HG02885 (cell line): ENCODE data around the gene BMP4.

Source experiments
- ATAC-seq: cut with Tn5 transposase; IDR thresholded peaks from one replicate; pipeline ENCODE4 v1.9.1; 2021; ENCODE audit warnings: mild to moderate bottlenecking; ENCODE audit not compliant: unreplicated experiment, poor library complexity

BMP4 gene

DNA sequence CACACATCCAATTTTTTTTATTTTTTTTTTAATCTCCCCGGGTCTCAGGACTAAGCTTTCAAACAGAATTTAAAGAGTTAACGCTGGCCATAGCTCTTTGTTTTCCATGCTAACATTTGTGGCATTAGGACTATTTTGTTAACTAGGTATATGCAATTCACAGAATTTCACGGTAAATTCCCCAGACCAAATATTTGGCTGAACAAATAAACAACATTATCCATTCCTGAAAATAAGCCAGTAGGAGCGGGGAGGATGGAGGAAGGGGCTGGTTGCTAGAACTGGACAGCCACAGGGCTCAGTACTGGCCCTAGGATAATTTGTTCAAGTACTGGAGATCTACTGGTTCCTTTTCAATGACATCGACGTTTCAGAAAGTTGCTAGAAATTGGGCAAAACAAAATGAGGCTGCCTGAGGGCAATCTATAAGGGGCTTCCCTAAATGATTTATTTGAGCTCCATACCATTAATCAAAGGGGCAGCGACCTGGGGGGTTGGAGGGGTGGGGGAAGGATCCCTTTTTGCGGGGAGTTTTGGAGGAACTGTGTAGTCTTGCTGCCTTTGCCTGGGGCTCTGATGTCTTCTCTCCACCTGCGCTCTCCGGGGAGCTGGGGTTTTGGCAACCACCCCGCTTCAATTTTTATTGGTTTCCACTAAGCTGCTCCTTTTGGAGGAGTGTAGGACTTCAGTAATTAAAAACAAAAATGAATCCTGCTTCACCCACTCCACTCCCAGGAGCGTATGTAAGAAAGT, 9.0 kb downstream of the BMP4 start:
- no peak for ATAC-seq

DNA sequence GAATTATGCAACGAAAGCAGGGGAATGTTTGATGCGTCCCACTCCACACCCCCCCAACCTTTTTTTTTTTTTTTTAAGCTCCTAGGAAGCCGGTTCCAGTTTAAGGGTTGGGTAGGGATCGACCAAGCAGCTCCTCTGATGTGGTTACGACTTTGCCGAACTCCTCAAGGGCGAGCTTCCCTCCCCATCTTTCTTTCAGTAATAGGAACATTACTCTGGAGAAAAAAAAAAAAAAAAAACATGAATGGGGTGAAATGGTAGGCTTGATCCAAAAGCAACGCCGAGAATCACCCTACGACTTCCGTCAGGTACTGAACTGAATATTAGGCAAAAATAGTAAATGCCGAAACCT, 9.6 kb downstream of the BMP4 start:
- ATAC-seq = no peak

DNA sequence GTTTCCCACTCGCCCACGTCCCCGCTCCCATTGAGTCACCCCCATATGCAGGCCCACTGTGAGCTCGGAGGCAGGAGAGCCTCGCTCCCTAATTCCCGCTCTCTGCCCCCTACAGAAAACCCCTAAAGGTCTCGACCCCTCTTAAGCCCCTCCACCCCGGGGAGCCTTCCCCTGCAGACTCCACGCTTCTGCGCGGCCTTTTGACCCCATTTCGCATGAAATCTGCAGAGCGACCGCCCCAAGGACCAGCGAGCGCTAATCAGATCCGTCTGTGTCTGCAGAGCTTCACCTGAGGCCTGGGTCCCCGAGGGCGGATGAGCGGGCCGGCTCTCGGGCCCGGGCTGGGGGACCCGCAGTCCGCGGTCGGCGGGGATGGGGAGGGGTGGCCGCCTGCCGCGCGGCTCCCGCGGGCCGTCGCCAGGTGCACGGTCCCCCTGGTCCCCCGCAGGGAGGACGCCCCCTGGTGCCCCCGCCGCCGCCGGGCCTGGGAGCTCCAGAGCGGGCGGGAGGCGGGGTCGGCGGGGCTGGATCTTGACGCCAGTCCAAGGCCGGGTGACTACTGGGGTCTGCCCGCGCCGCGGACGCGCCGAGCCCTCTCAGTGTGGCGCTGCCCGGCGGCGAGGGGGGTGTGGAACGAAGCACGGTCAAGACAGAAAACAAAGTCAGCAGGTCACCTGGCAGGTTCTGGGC, 10.1 kb downstream of the BMP4 start:
- ATAC-seq = no peak

DNA sequence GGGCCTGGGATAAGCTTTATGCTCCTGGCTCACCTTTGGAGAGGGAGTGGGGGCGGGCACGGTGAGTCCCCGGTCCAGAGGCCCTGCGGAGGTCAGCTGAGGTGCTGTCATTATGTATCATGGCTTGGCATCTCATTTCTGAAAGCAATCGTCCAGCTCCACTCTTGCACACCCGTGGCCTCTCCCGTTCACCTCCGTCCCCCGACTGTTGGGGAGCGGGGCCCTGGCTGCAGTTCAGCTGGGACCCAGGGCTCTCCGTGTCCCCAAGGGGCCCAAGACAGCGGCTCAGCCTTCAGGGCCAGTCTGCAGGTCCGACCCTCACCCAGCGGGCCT, 10.6 kb downstream of the BMP4 start:
- ATAC-seq = no peak

DNA sequence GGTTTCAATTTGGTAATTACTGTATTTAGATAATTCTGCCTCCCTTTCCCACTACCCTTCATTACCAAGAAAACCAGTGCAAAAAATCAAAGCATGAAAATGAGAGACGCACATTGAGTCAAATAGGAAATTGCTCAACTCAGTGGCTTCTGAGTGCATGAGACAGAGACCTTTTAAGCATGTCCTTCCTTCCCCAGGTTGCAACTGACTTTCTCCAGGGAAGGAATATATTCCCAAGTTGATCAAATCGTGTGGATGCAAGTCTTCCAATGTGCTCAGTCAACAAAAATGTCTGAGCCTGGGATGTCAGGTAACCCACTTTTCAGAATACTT, 12.9 kb downstream of the BMP4 start:
- no peak for ATAC-seq

DNA sequence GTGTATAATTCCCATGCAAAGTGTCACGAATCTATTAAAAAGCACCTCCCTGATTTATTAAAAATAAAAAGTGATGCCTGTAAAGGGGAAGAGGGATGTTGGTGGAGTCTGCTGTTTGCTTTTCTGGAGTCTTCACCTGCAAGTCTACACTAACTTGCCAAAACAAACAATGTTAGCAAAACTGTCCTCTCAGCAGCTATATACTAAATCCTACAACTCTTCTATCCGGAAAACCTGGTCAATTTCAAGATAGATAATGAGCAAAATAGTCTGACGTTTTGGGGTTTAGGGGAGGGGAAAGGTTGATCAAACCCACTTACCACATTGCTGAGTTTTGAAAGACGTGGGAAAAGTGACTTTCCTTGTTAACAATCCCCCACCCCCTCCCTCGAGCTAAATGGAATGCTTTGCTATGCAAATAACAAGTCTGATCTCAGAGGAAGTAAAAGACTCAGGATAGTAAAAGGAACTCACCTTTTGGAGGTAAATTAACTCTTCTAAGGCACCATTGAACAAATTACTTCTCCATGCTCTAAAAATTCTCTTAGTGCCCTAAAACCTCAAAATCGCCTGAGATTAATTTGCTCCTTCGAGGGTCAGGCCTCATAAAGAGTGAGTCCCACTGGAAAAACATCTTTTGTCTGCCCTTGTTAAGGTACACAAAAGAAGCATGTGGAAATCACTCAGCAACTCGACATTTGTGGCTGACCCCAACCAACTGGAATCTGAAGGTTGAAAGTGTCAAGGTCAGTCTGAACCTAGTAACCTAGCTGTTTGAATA, 13.5 kb downstream of the BMP4 start:
- ATAC-seq = no peak

DNA sequence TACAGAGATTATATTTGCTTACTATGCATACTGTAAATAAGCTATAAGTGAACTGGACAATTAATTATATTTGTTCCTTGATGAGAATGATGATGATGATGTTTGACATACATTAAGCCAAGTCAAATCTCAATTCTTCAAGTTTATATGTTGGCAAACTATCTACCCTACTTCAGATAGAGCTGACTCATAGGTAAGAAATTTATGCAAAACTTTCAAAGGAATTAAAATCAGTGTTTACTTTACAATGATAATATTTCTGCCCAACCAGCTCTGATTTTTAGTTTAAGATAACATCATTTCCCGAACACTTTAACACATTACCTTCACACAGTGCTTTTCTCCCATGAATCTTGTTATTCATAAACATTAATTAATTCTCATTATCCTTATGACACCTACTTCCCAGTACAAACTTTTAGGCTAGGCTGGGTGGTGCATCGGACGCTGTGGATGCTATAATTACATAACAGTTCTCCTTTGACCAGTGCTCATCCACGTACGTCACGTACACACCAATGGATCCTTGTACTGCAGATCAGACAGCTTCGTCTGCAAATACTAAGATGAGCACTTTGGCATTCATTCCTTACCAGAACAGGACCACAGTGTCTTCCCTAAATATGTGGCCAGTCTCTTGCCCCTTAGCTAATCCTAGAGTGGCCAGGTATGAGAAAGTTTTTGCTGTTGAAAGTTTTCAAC, 18.3 kb downstream of the BMP4 start:
- no peak for ATAC-seq

DNA sequence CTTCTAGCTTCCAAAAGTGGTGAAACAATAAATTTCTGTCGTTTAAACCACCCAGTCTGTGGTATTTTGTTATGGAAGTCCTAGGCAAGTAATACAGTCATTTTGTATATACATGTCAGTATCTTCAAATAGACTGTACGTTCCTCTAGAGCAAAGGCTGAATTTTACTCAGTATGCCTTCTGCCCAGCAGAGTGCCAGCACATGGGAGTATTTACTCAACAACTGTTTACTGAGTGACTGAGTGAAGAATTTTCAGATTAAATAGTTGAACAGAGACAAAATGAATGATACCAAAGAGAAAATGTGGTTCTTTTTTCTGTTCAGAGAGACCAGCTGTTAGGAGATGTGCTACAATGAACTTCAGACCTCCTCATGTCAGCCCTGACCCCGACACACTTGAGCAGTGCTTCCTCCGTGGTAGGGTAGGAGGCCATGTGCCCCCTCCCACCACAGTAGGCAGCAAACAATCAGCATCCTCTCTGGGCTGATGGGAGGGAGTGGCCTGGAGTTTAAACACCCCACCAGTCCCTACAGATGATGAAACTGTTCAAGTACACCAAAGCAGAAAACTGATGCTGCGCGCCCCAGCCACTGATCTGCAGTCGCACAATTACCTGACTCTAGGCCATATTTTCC, 21.7 kb downstream of the BMP4 start:
- ATAC-seq = no peak

DNA sequence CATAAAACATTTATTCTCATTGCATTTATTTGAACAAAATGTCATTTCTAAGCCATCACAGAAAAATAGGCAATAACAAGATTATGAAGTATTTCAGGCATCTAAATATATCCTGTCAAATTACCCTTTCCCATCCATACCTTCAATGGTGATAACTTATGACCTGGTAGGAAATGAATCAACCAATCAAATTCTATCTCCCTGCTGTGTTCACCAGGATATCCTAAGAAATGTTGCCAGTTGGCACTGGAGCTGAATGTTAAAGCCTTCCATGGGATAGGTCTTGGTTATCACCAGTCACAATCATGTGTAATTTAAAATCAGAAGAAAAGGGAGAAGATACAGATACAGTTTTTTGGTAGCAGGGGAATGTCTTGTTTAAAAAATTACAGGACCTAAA, 23.7 kb downstream of the BMP4 start:
- ATAC-seq = no peak

DNA sequence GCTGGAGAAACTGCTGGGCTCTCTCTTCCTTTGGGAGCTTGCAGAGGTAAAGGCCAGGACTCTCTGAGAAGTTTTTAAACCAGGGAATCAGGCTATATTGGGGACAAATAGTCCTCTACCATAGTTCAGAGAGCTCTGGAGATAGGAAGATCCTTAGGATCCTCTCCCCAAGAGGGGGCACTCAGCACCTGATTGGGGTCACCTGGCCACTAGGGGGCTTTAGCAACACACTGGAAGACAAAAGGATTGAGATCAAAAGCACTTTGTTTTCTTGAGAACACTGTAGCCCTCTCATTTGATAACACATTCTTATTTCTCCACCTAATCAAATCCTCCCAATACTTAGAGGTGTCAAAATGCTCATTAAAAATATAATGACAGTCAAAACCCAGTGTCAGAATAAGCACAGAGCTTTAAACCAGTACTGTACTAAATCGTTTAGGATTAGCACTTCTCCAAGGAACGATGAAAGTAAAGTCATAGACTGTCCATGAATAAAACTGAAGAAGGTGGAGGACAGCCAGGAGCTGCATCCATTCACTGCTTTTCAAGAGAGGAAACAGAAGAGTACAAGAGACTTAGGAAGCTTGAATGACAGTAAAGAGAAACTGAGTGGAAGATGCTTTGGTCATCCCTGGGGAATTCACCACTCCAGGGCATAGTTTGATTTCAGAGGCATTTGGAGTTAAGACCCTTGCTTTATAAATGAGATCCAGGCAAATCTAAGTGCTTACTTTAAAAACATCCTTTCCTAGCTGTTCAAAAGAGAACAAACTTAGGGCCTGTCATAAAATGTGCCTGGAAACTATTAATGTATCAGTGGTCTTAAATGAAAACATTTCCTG, 26.5 kb downstream of the BMP4 start:
- no peak for ATAC-seq

DNA sequence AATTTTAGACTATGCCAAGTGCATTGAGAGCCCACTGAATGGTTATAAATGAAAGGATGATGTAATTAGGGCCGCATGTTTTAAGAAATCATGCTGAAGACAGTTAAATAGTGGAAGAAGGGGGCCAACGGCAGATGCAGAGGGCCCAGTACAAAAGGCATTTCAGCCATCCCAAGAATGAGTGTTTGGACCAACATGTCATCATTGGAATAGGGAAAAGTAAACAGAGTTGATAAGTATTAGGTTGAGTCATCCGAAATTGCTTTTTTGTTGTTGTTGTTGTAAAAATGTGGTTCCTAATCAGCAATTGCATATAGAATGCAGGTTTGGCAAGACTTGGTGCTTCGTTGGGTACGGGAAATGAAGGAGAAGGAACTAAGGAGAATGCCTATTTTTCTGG, 29.5 kb downstream of the BMP4 start:
- no peak for ATAC-seq

DNA sequence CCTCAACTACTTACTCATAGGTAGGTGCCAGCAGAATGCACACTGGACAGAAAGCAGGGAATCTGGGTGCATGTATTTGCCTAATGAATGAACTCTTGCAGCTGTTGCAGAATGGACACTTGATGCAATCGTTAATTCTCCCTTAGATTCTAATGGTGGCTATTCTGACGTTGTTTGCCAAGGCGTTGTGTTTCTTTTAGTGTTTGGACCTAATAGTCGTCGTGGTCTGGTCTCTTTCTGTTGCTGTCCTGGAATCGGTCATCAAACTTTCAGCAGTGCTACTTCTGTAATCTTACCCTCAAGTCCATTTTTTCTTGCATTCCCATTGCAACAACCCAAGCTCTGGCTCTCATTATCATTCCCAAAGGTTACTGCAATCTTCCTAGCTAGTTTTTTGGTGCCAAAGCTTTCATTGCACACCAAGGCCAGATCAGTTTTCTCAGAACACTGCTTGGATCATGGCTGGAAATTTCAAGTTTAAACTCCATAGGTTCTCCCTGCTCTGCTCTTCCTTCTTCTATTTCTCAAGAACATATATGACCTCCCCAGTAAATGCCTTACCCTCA, 31.3 kb downstream of the BMP4 start:
- ATAC-seq = no peak

DNA sequence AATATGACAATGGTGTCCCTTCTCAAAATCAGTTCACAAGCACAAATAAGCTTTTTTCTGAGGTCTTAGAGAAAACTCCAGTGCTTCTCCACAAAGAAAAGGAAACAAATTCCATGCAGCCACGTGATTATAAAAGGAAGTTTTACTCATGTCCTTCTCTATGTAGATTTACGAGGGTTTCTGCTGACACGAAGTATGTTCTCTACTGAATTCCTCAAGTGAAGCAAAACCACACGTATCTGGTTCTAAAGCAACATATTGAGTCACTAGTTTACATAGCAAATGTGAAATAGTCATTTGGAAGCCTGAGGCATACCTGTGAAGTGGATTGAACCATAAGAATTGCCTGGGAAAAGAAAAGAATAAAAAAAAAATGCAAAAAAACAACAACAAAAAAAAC, 31.9 kb downstream of the BMP4 start:
- no peak for ATAC-seq

DNA sequence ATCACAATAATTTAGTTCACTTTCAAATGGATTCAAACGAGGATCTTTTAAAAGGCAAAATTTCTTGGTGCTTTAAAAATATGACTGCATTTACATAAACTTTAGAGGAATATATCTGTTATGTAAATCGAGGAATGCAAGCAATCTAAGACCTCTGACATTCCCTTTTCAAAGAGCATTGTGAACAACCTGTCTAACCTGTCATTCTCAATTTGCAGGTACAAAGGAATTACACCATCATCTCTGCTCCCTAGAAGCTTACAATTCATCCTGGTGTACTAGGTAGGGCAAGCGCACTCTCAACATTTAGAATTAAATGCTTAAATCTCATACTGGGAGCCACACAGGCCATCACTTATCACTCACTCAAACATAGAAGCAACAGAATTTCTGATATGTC, 35.6 kb downstream of the BMP4 start:
- ATAC-seq = no peak

DNA sequence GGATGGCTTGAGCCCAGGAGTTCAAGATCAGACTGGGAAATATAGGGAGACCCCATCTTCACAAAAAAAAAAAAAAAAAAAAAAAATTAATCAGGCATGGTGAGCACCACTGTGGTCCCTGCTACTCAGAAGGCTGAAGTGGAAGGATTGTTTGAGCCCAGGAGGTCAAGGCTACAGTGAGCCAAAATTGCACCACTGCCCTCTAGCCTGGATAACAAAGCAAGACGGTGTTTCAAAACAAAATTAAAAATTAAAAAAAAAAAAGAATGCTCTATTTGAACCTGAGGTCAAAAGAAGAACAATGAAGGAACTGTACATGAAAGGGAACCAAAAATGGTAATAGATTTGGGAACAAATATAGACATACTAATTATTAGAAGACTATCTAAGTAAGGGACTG, 40.4 kb downstream of the BMP4 start:
- ATAC-seq = no peak

DNA sequence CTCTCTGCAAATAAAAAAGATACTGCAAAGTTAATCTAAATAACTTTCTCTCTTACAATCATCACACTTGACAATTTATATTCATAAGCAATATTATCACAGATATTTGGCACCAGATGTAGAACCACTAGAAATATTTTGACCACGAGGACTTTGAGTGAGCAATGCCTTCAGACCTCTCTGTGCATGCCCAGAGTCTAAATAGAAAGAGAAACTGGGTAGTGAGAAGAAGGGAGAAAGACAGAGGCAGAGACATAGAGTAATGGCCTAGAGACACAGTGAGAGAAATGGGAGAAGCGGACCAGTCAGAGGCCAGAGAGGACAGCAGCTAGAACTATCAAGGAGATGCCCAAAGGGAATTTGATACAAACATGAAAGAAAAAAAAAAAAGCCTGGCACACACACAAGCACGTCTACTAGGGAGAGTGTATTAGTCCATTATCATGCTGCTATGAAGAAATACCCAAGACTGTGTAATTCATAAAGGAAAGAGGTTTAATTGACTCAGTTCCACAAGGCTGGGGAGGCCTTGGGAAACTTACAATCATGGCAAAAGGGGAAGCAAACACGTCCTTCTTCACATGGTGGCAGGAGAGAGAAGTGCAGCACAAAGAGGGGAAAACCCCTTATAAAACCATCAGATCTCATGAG, 41.1 kb downstream of the BMP4 start:
- no peak for ATAC-seq

DNA sequence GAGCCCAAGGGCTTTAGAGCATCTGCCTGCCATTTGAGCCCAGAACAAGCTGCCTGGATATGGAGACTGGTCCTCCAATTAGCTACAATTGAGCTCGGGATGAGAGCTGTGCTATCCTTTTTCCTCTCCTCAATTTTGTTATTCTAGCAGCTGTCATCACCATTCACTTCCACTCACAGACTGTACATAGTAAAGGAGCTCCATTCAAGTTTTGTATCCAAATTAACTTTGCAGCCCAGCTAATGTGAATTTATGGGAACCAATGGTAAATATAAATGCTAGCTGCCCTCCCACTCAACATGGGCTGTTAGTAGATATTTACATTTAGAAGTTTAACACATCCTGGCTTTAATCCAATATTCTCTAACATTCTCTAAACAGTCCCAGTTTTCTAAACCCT, 44.6 kb downstream of the BMP4 start:
- no peak for ATAC-seq

DNA sequence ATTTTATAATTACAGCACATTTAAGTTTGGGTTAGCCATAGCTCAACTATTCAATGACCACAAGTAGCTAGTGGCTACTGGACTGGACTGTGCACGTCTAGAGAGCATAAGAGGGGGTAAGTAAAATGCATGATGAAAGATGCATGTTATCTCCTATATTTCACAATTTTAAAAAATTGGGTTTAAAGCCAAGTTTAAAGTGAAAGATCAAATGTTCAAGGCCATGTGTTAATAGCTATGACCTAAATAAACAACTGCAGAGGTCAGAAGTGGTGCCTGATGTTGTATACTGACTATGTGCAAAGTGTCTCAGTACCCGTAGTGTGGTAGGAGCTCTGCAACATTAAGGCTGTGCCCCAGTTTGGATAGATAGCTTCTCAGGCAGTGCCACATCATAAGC, 48.2 kb downstream of the BMP4 start:
- no peak for ATAC-seq

DNA sequence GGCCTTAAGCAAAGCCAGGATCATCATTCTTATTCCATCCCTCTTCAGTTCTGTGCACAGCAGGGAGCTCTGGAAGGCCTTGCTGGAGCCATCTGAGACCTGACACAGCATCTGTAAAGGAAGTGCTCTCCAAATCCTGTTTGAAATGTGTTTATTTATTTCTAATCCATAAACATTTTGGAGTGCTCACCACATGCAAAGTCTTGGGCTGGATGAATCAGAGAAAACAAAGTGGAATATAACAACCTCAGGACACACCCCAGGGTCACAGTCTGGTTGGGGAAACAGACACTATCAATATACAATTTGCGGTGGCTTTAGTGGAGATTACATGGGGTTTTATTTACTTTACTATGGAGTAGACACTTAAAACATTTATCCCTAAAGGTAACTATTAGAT, 54.3 kb downstream of the BMP4 start:
- no peak for ATAC-seq
